Measurements from ENCODE around the gene TMEM42. TPM values are rescaled to one million over a fixed set of nuclear protein-coding genes. Genes with fewer than 3 reads are reported as not detected.

The TMEM42 gene
- total and polyA plus RNA-seq, 2 of the 13 experiments (the other 11 are each of a cell fraction or from before 2014, with no cell fraction given) = 5.5 to 24.5 TPM

- TF ChIP-seq ZNF101 (CRISPR knock-in tag; IDR thresholded peaks at IDR 0.05; ENCODE audit: borderline replicate concordance, low read depth) (no peak), HIVEP1 (CRISPR knock-in tag; IDR thresholded peaks at IDR 0.05) (peak; percentile 64; the same call in 1 of the 2 replicates), MXI1 (IDR thresholded peaks at IDR 0.05; ENCODE audit: borderline replicate concordance, low read depth, low read length) (no peak; the same call in 2 of the 3 replicates), ZFY (CRISPR knock-in tag; IDR thresholded peaks at IDR 0.05) (peak; percentile 85), ELF4 (CRISPR knock-in tag; IDR thresholded peaks at IDR 0.05; ENCODE audit: borderline replicate concordance) (no peak), MAZ (IDR thresholded peaks at IDR 0.05; ENCODE audit: borderline replicate concordance, low read depth, low read length) (no peak), MAZ (CRISPR knock-in tag; IDR thresholded peaks at IDR 0.05; ENCODE audit: low read depth) (peak; percentile 89), GZF1 (CRISPR knock-in tag; IDR thresholded peaks at IDR 0.05) (0 out of 2 replicates have a peak, but pooled peaks have one; percentile 26), ZNF274 (CRISPR knock-in tag; IDR thresholded peaks at IDR 0.05) (peak; percentile 57; the same call in 1 of the 2 replicates), KDM5B (CRISPR knock-in tag; IDR thresholded peaks at IDR 0.05; ENCODE audit: borderline replicate concordance) (peak; percentile 91; the same call in 1 of the 2 replicates), PITX1 (CRISPR knock-in tag; IDR thresholded peaks at IDR 0.05) (peak; percentile 42; the same call in 1 of the 2 replicates), ESRRA (CRISPR knock-in tag; IDR thresholded peaks at IDR 0.05; ENCODE audit: low read depth) (no peak), CEBPG (CRISPR knock-in tag; IDR thresholded peaks at IDR 0.05) (peak; percentile 11; the same call in 1 of the 2 replicates), PAXIP1 (CRISPR knock-in tag; conservative IDR thresholded peaks at IDR 0.05) (0 out of 2 replicates have a peak, but pooled peaks have one; percentile 29), ZBTB42 (CRISPR knock-in tag; IDR thresholded peaks at IDR 0.05) (0 out of 2 replicates have a peak, but pooled peaks have one; percentile 42)
- TF ChIP-seq, protein P1, sequence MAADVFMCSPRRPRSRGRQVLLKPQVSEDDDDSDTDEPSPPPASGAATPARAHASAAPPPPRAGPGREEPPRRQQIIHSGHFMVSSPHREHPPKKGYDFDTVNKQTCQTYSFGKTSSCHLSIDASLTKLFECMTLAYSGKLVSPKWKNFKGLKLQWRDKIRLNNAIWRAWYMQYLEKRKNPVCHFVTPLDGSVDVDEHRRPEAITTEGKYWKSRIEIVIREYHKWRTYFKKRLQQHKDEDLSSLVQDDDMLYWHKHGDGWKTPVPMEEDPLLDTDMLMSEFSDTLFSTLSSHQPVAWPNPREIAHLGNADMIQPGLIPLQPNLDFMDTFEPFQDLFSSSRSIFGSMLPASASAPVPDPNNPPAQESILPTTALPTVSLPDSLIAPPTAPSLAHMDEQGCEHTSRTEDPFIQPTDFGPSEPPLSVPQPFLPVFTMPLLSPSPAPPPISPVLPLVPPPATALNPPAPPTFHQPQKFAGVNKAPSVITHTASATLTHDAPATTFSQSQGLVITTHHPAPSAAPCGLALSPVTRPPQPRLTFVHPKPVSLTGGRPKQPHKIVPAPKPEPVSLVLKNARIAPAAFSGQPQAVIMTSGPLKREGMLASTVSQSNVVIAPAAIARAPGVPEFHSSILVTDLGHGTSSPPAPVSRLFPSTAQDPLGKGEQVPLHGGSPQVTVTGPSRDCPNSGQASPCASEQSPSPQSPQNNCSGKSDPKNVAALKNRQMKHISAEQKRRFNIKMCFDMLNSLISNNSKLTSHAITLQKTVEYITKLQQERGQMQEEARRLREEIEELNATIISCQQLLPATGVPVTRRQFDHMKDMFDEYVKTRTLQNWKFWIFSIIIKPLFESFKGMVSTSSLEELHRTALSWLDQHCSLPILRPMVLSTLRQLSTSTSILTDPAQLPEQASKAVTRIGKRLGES (CRISPR knock-in tag; IDR thresholded peaks at IDR 0.05; ENCODE audit: borderline replicate concordance) = no peak
- TF ChIP-seq, protein P2, sequence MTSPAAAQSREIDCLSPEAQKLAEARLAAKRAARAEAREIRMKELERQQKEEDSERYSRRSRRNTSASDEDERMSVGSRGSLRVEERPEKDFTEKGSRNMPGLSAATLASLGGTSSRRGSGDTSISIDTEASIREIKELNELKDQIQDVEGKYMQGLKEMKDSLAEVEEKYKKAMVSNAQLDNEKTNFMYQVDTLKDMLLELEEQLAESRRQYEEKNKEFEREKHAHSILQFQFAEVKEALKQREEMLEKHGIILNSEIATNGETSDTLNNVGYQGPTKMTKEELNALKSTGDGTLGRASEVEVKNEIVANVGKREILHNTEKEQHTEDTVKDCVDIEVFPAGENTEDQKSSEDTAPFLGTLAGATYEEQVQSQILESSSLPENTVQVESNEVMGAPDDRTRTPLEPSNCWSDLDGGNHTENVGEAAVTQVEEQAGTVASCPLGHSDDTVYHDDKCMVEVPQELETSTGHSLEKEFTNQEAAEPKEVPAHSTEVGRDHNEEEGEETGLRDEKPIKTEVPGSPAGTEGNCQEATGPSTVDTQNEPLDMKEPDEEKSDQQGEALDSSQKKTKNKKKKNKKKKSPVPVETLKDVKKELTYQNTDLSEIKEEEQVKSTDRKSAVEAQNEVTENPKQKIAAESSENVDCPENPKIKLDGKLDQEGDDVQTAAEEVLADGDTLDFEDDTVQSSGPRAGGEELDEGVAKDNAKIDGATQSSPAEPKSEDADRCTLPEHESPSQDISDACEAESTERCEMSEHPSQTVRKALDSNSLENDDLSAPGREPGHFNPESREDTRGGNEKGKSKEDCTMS (CRISPR knock-in tag; conservative IDR thresholded peaks at IDR 0.05) = no peak
Observed at GRCh38 chr3:44861412-44862225, at the start of gene TMEM42 (continued).
